ENCODE data around the gene POLRMT. TPM values are rescaled to one million over a fixed set of nuclear protein-coding genes. Genes with fewer than 3 reads are reported as not detected.

Gene POLRMT
- polyA plus RNA-seq, 1 of the 3 experiments (the other 2 are of a cell fraction): 38.2 TPM

- Histone ChIP-seq H3K9ac (no peak overlapping the region), H3K79me2 (ENCODE audit: insufficient read depth) (peaks cover 28% of the 10 kb centered on the region), H3K4me1 (ENCODE audit: control insufficient read depth in 1 of 2, insufficient read depth in 2 of 2, low read depth in 1 of 2, low read length in 1 of 2) (peaks cover 9 to 23% of the 10 kb centered on the region in 2 experiments; a peak in 3 of 4 replicates), H3K27me3 (ENCODE audit: insufficient read depth) (no peaks in the 10 kb centered on the region), H4K20me1 (ENCODE audit: insufficient read depth) (peaks cover 23% of the 10 kb centered on the region), H3K36me3 (replicated peaks in 1 of 2; ENCODE audit: control insufficient read depth in 1 of 2, insufficient read depth in 2 of 2, low read length in 1 of 2) (no peaks in the 10 kb centered on the region), H3K4me2 (no peak overlapping the region), H3F3A (replicated peaks; ENCODE audit: insufficient read depth) (peaks cover 5% of the 10 kb centered on the region), H3K4me3 (ENCODE audit: low read depth in 2 of 2, low read length in 1 of 2) (no peak overlapping the region), H2AFZ (ENCODE audit: low read depth) (no peak overlapping the region), H3K27ac (ENCODE audit: low read depth in 2 of 2, low read length in 1 of 2) (no peak overlapping the region), H3K9me2 (no peaks in the 10 kb centered on the region), H3K9me3 (no peaks in the 10 kb centered on the region)
- TF ChIP-seq USF2 (IDR thresholded peaks at IDR 0.05; ENCODE audit: borderline replicate concordance, low read depth, low read length): no peak
- no peak for TF ChIP-seq NFIC (IDR thresholded peaks at IDR 0.05; ENCODE audit: borderline replicate concordance)
- no peak for TF ChIP-seq ELF1 (IDR thresholded peaks at IDR 0.05)
- TF ChIP-seq RFX5 (IDR thresholded peaks at IDR 0.05; ENCODE audit: low read length): no peak
- no peak for TF ChIP-seq TAF1 (IDR thresholded peaks at IDR 0.05; ENCODE audit: borderline replicate concordance, low read depth, low read length)
- no peak for TF ChIP-seq REST (IDR thresholded peaks at IDR 0.05; ENCODE audit: low read depth, low read length)
- no peak for TF ChIP-seq EZH2phosphoT487 (IDR thresholded peaks at IDR 0.05; ENCODE audit: borderline replicate concordance, low read depth)
- TF ChIP-seq JUND (IDR thresholded peaks at IDR 0.05): no peak
- TF ChIP-seq, protein P1, sequence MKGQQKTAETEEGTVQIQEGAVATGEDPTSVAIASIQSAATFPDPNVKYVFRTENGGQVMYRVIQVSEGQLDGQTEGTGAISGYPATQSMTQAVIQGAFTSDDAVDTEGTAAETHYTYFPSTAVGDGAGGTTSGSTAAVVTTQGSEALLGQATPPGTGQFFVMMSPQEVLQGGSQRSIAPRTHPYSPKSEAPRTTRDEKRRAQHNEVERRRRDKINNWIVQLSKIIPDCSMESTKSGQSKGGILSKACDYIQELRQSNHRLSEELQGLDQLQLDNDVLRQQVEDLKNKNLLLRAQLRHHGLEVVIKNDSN (IDR thresholded peaks at IDR 0.05; ENCODE audit: borderline replicate concordance, low read depth): no peak
- TF ChIP-seq GATA2 (CRISPR knock-in tag; IDR thresholded peaks at IDR 0.05): no peak
- no peak for TF ChIP-seq NRF1 (IDR thresholded peaks at IDR 0.05; ENCODE audit: low read depth, low read length)
- no peak for TF ChIP-seq SMC3 (IDR thresholded peaks at IDR 0.05; ENCODE audit: low read depth, low read length)
- TF ChIP-seq YY1 (IDR thresholded peaks at IDR 0.05; ENCODE audit: low read depth): no peak
- TF ChIP-seq SIN3A (IDR thresholded peaks at IDR 0.05; ENCODE audit: borderline replicate concordance, low read depth, low read length): no peak
- TF ChIP-seq RXRA (IDR thresholded peaks at IDR 0.05; ENCODE audit: borderline replicate concordance, low read depth): no peak
- no peak for TF ChIP-seq POLR2AphosphoS5 (IDR thresholded peaks at IDR 0.05; ENCODE audit: low read depth, low read length)
- no peak for TF ChIP-seq TCF12 (IDR thresholded peaks at IDR 0.05)
- TF ChIP-seq ZBTB33 (IDR thresholded peaks at IDR 0.05; ENCODE audit: borderline replicate concordance, low read depth): no peak
- POLR2A ChIA-PET: no interaction called here
- WGBS (ENCODE audit: low lambda C conversion rate): 80% methylated on average over 20 of the region's 25 CpGs
- CTCF ChIA-PET: interaction anchor here (1.0 kb wide), 1 partner anchor 15 kb away, joined by 3 read pairs; no protein-coding TSS in a partner anchor
- DNase-seq: peak; percentile 73
These were observed 63.1 kb downstream of the POLRMT start for GRCh38 chr19:570251-570686.

Data from SK-N-SH (cell line).